CD4-positive, alpha-beta T cell treated with Interleukin-4 for 1 hour (primary cell): ENCODE measurements around the gene CGB7.
A peak's percentile ranks its signal among the peaks of the same experiment; 100 is the strongest.
"Not testable (repeated sequence)": the region's sequence is repeated elsewhere in the genome, so short reads cannot be mapped to it uniquely, and the experiment has no call there.

ENCODE experiments used
- DNase-seq, 2 donors: peaks; one replicate each; pipeline ENCODE4 v3.0.0-alpha.2; 2020 to 2022

CGB7 gene

GRCh38 chr19:49073514-49074378 lies 16.2 kb upstream of the CGB7 start:
- DNase-seq, result no peak

DNA sequence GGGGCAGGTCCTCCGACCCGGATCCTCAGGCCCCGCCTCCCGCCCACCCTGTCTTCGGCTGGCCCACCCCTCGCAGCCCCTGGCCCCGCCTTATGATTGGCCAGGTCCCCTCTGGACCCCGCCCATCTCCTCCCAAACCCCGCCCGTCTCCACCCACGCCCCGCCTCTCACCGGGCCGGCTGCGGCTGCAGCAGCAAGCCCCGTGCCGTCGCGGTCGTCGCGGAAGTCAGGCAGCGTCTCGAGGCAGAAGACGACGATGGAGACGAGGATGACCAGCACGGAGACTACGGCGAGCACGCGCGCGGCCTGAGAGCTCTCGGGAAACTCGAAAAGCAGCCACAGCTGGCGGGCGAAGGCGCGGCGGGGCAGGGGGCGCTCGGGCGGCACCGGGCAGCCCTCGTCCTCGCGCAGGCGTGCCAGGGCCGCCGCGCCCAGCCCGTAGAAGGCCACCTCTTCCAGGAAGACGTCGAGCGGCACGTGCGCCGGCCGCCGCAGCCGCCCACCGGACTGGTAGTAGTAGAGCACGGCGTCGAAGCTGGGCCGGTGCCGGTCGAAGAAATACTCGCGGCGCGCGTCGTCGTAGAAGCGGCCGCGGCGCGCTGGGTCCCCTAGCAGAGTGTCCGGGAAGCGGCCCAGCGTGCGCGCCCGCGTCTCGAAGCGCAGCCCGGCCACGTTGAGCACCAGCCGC lies 14.5 kb upstream of the CGB7 start:
- no peak for DNase-seq

DNA sequence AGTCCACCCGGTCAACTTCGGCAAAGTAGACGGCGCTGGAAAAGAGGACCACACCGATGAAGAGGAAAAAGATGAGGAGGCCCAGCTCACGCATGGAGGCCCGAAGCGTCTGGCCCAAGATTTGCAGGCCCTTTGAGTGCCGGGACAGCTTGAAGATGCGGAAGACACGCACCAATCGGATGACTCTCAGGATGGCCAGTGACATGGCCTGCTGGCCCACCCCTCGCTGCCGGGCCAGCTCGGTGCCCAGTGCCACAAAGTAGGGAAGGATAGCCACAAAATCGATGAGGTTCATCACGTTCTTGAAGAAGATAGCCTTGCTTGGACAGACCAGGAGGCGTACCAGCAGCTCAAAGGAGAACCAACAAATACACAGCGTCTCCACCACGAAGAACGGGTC lies 12.9 kb upstream of the CGB7 start:
- DNase-seq, result no peak

DNA sequence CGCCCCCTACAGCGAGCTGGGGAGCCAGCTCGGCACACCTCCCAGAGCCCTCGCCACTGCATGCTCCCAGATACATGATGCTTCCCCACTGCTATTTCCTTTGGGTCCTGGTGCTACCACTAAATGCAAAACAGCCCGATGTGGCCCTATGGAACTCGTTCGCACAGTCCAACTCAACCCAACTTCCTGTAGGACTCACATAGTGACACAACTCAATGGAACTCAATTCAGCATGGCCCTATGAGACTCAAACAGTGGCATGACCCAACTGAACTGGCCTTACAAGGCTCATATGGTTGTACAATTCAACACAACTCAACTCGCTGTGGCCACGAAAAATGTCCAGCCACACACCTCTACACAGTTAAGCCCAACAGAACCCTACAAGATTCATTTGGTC lies 11.5 kb upstream of the CGB7 start:
- DNase-seq, result no peak

DNA sequence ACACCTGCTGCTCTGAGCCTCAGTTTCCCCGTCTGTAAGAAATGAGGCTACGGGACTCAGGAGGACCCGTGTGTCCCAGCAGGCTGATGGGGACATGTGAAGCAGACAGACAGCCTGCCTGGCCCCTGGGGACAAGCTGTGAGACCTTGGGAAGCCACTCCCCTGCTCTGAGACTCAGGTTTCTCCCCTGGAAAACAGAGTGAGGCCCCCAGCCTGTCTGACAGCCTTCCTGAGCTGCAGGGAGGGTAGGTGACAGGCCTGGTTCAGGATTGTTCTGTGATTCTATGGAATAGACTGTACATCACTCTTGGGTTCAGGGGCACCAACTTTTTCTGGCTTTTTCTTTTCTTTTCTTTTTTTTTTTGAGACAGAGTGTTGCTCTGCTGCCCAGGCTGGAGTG lies 10.0 kb upstream of the CGB7 start:
- DNase-seq, result no peak

GRCh38 chr19:49065905-49066512 lies 8.5 kb upstream of the CGB7 start:
- no peak for DNase-seq

GRCh38 chr19:49064768-49065611 lies 7.4 kb upstream of the CGB7 start, which contains the start of gene NTF4:
NTF4 (minus strand) TSS chr19:49064818; CDS start chr19:49061997, 2,821 bp downstream.
- no peak for DNase-seq

DNA sequence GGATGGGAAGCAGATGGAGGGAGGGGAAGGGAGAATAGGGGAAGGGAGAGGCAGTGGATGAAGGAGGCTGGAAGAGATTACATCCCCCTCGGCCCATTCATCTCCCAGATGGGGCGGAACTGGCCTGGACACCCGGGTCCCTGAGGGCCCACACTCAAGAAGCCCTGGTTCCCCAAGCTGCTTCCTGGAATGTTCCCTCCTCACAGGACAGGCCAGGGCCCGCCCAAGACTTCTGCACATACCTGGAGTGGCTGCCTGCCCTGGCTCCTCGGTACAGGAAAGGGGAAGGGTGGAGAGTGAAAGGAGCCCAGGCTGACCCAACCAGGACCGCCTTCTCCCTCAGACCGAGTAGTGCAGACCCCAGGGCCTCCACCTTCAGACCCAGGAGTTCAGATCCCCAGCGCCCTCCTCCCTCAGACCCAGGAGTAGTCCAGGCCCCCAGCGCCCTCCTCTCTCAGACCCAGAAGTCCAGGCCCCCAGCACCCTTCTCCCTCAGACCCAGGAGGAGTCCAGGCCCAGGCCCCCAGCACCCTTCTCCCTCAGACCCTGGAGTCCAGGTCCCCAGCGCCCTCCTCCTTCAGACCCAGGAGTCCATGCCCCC lies 6.6 kb upstream of the CGB7 start:
- DNase-seq, result no peak

DNA sequence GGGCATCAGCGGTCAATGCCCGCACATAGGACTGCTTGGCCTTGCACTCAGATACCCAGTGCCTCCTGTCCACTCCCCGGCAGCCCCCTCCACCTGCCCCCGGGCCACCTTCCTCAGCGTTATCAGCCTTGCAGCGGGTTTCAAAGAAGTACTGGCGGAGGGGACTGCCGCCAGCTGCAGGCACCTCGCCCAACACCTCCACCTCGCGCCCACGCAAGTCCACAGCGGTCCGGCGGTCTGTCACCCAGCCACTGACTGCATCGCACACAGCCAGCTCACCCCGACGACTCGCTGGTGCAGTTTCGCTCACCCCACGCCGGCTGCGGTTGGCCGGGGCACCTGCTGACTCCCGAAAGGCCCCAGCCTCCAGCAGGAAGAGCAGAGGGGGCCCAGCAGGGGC lies 3.9 kb upstream of the CGB7 start:
- DNase-seq, result no peak

GRCh38 chr19:49061000-49061399 lies 3.5 kb upstream of the CGB7 start:
- no peak for DNase-seq

- DNase-seq, result no peak
These were observed 1.5 kb upstream of the CGB7 start for GRCh38 chr19:49059053-49059452.

GRCh38 chr19:49058562-49058961 lies 1.0 kb upstream of the CGB7 start:
- DNase-seq, result no peak

GRCh38 chr19:49056902-49057596 lies 500 bp downstream of the CGB7 start:
- not testable (repeated sequence) for DNase-seq

- DNase-seq, result peak; percentile 38 to 50
These were observed 1.2 kb downstream of the CGB7 start for GRCh38 chr19:49056101-49056901.

DNA sequence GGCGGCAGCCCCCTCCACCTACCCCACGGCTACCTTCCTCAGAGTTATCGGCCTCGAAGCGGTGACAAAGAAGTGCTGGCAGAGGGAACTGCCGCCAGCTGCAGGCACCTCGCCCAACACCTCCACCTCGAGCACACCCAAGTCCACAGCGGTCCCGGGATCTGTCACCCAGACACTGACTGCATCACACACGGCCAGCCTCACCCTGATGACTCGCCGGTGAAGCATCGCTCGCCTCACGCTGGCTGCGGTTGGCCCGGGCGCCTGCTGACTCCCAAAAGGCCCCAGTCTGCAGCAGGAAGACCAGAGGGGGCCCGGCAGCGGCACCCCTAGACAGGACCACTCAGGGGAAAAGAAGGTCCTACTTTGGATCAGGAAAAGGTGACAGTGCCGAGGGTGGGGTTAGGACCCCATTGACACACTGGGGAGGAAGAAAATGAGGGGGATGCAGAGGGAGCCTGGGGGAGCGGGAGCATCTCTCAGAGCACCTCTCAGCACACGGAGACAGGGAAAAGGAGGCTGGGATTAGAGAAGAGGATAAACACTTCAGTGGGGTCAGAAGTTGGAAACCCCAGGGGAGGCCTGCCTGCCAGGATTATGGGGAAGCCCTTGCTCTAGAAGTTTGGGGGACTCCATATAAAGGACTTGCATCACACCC lies 7.0 kb downstream of the CGB7 start:
- not testable (repeated sequence) for DNase-seq

- DNase-seq, result not testable (repeated sequence)
These were observed 7.7 kb downstream of the CGB7 start for GRCh38 chr19:49049834-49050233.

DNA sequence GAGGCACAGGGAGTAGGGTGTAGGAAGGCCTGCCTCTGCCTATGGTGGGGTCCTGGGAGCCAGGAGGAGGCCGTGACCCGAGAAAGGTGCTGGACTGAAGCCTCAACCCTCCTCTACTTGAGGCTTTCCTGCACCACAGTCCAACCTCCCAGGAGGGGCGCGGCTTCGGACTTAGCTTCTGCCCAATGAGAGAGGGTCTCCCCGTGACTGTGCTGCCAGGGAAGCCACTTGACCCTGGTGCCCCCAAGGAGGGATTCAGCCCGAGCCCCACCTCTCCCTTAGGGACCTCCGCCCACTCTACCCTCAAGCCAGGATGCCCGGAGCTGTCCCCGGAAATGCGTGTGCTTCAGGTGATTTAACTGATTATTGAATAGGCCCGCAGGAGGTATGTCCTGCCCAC lies 8.5 kb downstream of the CGB7 start, which contains the start of gene CGB8:
TSS of gene CGB8 (minus strand) at position 101 of the 400 bp plus-strand sequence. CDS start 372 bp downstream, outside the sequence.
- not testable (repeated sequence) for DNase-seq

- DNase-seq, result not testable (repeated sequence)
These were observed 14.0 kb downstream of the CGB7 start, which contains the start of gene CGB5 for GRCh38 chr19:49043548-49043947. CGB5 (plus strand) TSS chr19:49043848; CDS start chr19:49044210, 362 bp downstream.

DNA sequence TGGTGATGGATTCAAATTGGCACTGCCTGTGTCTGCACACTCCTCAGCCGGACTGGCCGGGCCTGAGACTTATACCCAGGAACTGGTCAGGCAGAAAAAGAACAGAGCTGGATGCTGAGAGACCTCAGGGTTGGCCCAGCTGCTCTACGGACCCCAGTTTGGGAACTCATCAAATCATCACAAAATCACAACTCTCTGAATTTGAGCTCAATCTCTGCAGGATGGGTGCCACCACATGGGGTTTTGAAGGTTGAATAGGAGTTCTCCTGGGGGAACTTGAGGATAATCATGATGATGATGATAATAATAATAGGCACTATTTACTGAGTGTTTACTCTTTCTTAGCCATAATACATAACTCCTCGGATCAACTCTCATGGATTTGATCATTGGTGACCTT lies 14.9 kb downstream of the CGB7 start:
- not testable (repeated sequence) for DNase-seq

- no peak for DNase-seq
These were observed 15.4 kb downstream of the CGB7 start for GRCh38 chr19:49042177-49042576.
